DOHH2 (cell line): ENCODE data around the gene MINK1.
"Not testable (repeated sequence)": the region's sequence is repeated elsewhere in the genome, so short reads cannot be mapped to it uniquely, and the experiment has no call there.

Experiments used
- H3F3A ChIP-seq: fragments of 200-600 bp; sonication (generic), shearing (Covaris generic); 2 replicates; pipeline ENCODE4 v1.6.0; 2016; ENCODE audit warnings: antibody characterized with exemption, mild to moderate bottlenecking; ENCODE audit not compliant: control insufficient read depth, insufficient read depth
- H3K27ac ChIP-seq: fragments of 200-600 bp; sonication (generic); 2 replicates; pipeline ENCODE4 v1.5.1; 2014; ENCODE audit warnings: low read depth, mild to moderate bottlenecking, low read length, moderate library complexity
- H3K27me3 ChIP-seq: fragments of 200-600 bp; sonication (generic); 2 replicates; pipeline ENCODE4 v1.6.1; 2014; ENCODE audit warnings: mild to moderate bottlenecking, low read length, mixed read lengths; ENCODE audit not compliant: control insufficient read depth
- H3K36me3 ChIP-seq: fragments of 200-600 bp; sonication (generic); 2 replicates; pipeline ENCODE4 v1.6.1; 2014; ENCODE audit warnings: mild to moderate bottlenecking, low read length, moderate library complexity, mixed read lengths; ENCODE audit not compliant: control insufficient read depth
- H3K4me1 ChIP-seq: fragments of 200-600 bp; sonication (generic); 2 replicates; pipeline ENCODE4 v1.6.1; 2014; ENCODE audit warnings: mild to moderate bottlenecking, low read length, mixed read lengths; ENCODE audit not compliant: control insufficient read depth
- H3K4me2 ChIP-seq: fragments of 200-600 bp; sonication (generic); 2 replicates; pipeline ENCODE4 v1.6.0; 2014; ENCODE audit warnings: mild to moderate bottlenecking, low read length, moderate library complexity
- H3K4me3 ChIP-seq: fragments of 200-600 bp; sonication (generic); 2 replicates; pipeline ENCODE4 v1.5.1; 2014; ENCODE audit warnings: mild to moderate bottlenecking, low read length, mixed read lengths
- H3K79me2 ChIP-seq: fragments of 200-600 bp; sonication (generic); 2 replicates; pipeline ENCODE4 v1.6.1; 2014; ENCODE audit warnings: mild to moderate bottlenecking, low read length, mixed read lengths; ENCODE audit not compliant: control insufficient read depth
- H3K9me2 ChIP-seq: fragments of 200-600 bp; sonication (generic); replicated peaks from 2 replicates; pipeline ENCODE4 v1.6.1; 2014; ENCODE audit warnings: mild to moderate bottlenecking, low read length, mixed read lengths; ENCODE audit not compliant: control insufficient read depth
- H3K9me3 ChIP-seq: fragments of 200-600 bp; sonication (generic); 2 replicates; pipeline ENCODE4 v1.6.1; 2014; ENCODE audit warnings: antibody characterized with exemption, low read length, mixed read lengths; ENCODE audit not compliant: control insufficient read depth, insufficient read depth
- H4K20me1 ChIP-seq: fragments of 200-600 bp; sonication (generic); 2 replicates; pipeline ENCODE4 v1.6.0; 2014; ENCODE audit warnings: low read depth, mild to moderate bottlenecking, antibody characterized with exemption, low read length, moderate library complexity; ENCODE audit not compliant: control insufficient read depth, insufficient read depth
- EZH2phosphoT487 ChIP-seq: fragments of 200-600 bp; sonication (generic); IDR thresholded peaks from 2 replicates; pipeline ENCODE4 v1.6.1; 2017; ENCODE audit warnings: borderline replicate concordance, mild to moderate bottlenecking, antibody characterized with exemption, low read length, moderate library complexity, mixed read lengths
- TF ChIP-seq, protein P1 (sequence below): fragments of 200-600 bp; sonication (generic); IDR thresholded peaks from one replicate; pipeline ENCODE4 v1.5.1; 2014; ENCODE audit warnings: antibody characterized with exemption, mild to moderate bottlenecking, low read depth, low read length; ENCODE audit not compliant: poor library complexity, severe bottlenecking

The MINK1 gene

DNA sequence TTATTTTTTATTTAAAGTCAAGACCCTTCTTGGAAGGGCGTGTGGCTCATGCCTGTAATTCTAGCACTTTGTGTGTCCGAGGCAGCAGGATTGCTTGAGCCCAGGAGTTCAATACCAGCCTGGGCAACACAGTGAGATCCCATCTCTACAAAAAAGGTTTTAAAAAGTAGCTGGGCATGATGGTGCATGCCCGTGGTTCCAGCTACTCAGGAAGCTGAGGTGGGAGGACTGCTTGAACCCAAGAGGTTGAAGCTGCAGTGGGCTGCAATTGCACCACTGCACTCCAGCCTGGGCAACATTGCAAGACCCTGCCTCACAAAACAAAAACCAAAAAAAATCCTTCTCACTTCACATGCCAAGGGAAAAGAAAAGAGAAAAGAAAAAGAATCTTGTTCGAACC is 29.6 kb downstream of the MINK1 start:
- no peaks in the 10 kb centered on the region for H3K9me3 ChIP-seq
- no peaks in the 10 kb centered on the region for H3K9me2 ChIP-seq
- no peaks in the 10 kb centered on the region for H4K20me1 ChIP-seq
- no peak overlapping the region for H3K4me2 ChIP-seq
- H3K4me1 ChIP-seq = no peaks in the 10 kb centered on the region
- no peak overlapping the region for H3K27ac ChIP-seq
- H3F3A ChIP-seq = no peaks in the 10 kb centered on the region
- TF ChIP-seq, protein P1, sequence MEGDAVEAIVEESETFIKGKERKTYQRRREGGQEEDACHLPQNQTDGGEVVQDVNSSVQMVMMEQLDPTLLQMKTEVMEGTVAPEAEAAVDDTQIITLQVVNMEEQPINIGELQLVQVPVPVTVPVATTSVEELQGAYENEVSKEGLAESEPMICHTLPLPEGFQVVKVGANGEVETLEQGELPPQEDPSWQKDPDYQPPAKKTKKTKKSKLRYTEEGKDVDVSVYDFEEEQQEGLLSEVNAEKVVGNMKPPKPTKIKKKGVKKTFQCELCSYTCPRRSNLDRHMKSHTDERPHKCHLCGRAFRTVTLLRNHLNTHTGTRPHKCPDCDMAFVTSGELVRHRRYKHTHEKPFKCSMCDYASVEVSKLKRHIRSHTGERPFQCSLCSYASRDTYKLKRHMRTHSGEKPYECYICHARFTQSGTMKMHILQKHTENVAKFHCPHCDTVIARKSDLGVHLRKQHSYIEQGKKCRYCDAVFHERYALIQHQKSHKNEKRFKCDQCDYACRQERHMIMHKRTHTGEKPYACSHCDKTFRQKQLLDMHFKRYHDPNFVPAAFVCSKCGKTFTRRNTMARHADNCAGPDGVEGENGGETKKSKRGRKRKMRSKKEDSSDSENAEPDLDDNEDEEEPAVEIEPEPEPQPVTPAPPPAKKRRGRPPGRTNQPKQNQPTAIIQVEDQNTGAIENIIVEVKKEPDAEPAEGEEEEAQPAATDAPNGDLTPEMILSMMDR = no peak
- H3K36me3 ChIP-seq = no peaks in the 10 kb centered on the region; the same call in 1 of the 2 replicates
- H3K27me3 ChIP-seq = no peaks in the 10 kb centered on the region
- H3K4me3 ChIP-seq = no peak overlapping the region
- no peaks in the 10 kb centered on the region for H3K79me2 ChIP-seq

DNA sequence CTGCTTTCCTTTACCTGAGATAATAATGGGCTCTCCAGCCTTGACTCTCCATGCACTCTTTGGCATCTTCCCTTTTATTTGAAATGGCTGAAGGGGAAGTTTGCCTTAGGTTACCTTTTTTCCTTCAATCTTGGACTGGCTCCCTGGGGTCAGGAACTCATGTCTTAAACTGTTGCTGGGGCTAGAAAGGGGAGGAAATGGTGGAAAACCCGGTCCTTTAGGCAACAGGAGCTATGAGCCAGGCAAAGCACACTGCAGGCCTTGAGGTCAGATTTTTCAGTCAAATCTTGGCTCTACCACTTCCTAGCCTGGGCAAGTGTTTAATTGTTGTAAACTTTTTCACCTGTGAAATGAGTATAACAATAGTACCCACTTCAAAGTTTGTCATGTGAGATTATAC is 30.2 kb downstream of the MINK1 start:
- Histone ChIP-seq H3K79me2 (peaks cover 1% of the 10 kb centered on the region; the same call in 1 of the 2 replicates), H3K4me3 (no peak overlapping the region), H3F3A (no peaks in the 10 kb centered on the region), H3K9me3 (no peaks in the 10 kb centered on the region), H4K20me1 (no peaks in the 10 kb centered on the region), H3K27ac (no peak overlapping the region), H3K4me1 (no peaks in the 10 kb centered on the region), H3K36me3 (no peaks in the 10 kb centered on the region; the same call in 1 of the 2 replicates), H3K27me3 (no peaks in the 10 kb centered on the region), H3K9me2 (no peaks in the 10 kb centered on the region), H3K4me2 (no peak overlapping the region)
- TF ChIP-seq, protein P1 = no peak
- TF ChIP-seq EZH2phosphoT487 = no peak

DNA sequence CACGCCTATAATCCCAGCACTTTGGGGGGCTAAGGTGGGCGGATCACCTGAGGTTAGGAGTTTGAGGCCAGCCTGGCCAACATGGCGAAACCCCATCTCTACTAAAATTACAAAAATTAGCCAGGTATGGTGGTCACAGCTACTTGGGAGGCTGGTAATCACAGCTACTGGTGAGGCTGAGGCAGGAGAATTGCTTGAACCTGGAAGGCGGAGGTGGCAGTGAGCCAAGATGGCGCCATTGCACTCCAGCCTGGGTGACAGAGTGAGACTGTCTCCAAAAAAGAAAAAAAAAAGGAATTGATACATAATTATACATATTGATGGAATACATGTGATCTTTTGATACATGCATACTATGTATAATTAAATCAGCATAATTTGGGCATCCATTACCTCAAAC is 34.4 kb downstream of the MINK1 start:
- not testable (repeated sequence) for H4K20me1 ChIP-seq, H3K27me3 ChIP-seq, H3F3A ChIP-seq, H3K4me3 ChIP-seq, H3K4me2 ChIP-seq, H3K36me3 ChIP-seq, H3K9me3 ChIP-seq, H3K79me2 ChIP-seq, H3K27ac ChIP-seq, H3K9me2 ChIP-seq, H3K4me1 ChIP-seq

DNA sequence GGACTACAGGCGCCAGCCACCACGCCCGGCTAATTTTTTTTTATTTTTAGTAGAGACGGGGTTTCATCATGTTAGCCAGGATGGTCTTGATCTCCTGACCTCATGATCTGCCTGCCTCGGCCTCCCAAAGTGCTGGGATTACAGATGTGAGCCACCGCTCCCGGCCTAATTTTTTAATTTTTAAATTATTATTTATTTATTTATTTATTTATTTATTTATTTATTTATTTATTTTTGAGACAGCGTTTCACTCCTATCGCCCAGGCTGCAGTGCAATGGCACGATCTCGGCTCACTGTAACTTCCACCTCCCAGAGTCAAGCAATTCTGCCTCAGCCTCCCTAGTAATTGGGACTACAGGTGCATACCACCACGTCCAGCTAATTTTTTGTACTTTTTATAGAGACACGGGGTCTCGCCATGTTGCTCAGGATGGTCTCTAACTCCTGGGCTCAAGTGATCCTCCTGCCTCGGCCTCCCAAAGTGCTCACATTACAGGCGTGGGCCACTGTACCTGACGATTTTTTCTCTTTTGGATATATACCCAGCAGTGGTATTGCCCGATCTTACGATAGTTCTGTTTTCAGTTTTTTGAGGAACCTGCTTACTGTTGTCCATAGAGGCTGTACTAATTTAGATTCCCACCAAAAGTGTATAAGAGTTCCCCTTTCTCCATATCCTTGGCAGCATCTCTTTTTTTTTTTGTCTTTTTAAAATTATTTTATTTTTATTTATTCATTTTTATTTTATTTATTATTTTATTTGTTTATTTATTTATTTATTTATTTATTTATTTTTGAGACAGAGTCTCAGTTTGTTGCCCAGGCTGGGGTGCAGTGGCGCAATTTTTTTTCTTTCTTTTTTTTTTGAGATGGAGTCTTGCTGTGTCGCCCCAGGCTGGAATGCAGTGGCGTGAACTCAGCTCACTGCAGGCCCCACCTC is 36.2 kb downstream of the MINK1 start:
- H3F3A ChIP-seq, H3K9me3 ChIP-seq, H3K27ac ChIP-seq, H3K4me2 ChIP-seq, H3K9me2 ChIP-seq, H3K4me3 ChIP-seq, H4K20me1 ChIP-seq, H3K36me3 ChIP-seq, H3K79me2 ChIP-seq, H3K4me1 ChIP-seq, H3K27me3 ChIP-seq: not testable (repeated sequence)
